Activated CD4-positive, alpha-beta T cell treated with anti-CD3 and anti-CD28 coated beads, Interleukin-2, amount 10 ng/mL, durations not matched to agents 7 days and 5 days (primary cell): ENCODE data around the gene MBD6. TPM values are rescaled to one million over a fixed set of nuclear protein-coding genes. Genes with fewer than 3 reads are reported as not detected.
A peak's percentile ranks its signal among the peaks of the same experiment; 100 is the strongest.
"Not testable (repeated sequence)": the region's sequence is repeated elsewhere in the genome, so short reads cannot be mapped to it uniquely, and the experiment has no call there.

Source experiments
- CTCF ChIA-PET: fragments of 350-600 bp; sonication (Branson Sonifier 250); formaldehyde crosslinking; loops from one replicate; lab custom pipeline; 2021; ENCODE audit warnings: antibody characterized with exemption; lab: Charles Lee
- POLR2A ChIA-PET: fragments of 350-600 bp; sonication (Branson Sonifier 250); formaldehyde crosslinking; loops from one replicate; lab custom pipeline; 2021; ENCODE audit warnings: antibody characterized with exemption; lab: Charles Lee
- DNase-seq: peaks from one replicate; pipeline ENCODE4 v3.0.0-alpha.2; 2020
- H3K27ac Mint-ChIP-seq: one replicate; pipeline ENCODE4 v1.8.0; 2021; ENCODE audit warnings: mild to moderate bottlenecking, moderate library complexity, mixed read lengths
- H3K27me3 Mint-ChIP-seq: one replicate; pipeline ENCODE4 v1.8.0; 2021; ENCODE audit warnings: mixed read lengths
- H3K36me3 Mint-ChIP-seq: one replicate; pipeline ENCODE4 v1.8.0; 2021; ENCODE audit warnings: low read depth, mixed read lengths
- H3K4me1 Mint-ChIP-seq: one replicate; pipeline ENCODE4 v1.8.0; 2021; ENCODE audit warnings: mixed read lengths
- H3K4me3 Mint-ChIP-seq: one replicate; pipeline ENCODE4 v1.8.0; 2021; ENCODE audit warnings: mild to moderate bottlenecking, moderate library complexity, mixed read lengths
- H3K9me3 Mint-ChIP-seq: one replicate; pipeline ENCODE4 v1.8.0; 2021; ENCODE audit warnings: mixed read lengths
- total RNA-seq, 2 experiments: library from RNA; stranded (reverse); gene quantifications; one replicate each; pipeline ENCODE4 v1.2.3, GENCODE V29; 2021

MBD6 gene
- total RNA-seq, 2 experiments from 2014 or later: 66.0 to 80.1 TPM

DNA sequence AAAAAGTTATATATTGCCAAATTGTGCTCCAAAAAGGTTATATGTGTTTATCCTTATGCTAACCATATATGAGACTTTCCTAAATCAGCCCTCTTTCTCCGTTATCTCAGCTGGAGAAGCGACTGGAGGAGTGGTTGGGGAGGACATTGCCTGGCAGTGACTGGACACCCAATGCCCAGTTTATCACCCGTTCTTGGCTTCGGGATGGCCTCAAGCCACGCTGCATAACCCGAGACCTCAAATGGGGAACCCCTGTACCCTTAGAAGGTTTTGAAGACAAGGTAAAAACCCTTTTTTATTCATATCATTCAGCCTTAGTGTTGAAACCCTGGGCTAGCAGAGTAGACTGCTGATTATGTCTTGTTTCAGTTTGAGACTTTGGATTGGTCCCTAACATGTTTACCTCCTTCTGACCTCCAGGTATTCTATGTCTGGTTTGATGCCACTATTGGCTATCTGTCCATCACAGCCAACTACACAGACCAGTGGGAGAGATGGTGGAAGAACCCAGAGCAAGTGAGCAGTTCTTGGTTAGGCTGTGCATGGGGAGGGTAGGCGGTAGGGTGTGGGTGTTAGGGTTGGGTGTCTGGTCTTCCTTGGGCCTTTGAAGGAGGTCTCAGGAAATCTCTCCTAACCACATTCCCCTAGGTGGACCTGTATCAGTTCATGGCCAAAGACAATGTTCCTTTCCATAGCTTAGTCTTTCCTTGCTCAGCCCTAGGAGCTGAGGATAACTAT is 10.9 kb upstream of the MBD6 start:
- Mint-ChIP-seq H3K27ac (no peak overlapping the region), H3K4me1 (peaks cover 3% of the 10 kb centered on the region), H3K36me3 (peaks cover 61% of the 10 kb centered on the region), H3K27me3 (no peaks in the 10 kb centered on the region), H3K9me3 (no peaks in the 10 kb centered on the region), H3K4me3 (no peak overlapping the region)
- DNase-seq: no peak
- ChIA-PET POLR2A (no interaction called here), CTCF (interaction anchor here (0.7 to 1.6 kb wide), 5 partner anchors 8 to 32 kb away, joined by 3 to 6 read pairs (median 3); no protein-coding TSS in a partner anchor)

- peak overlapping the region; percentile 15 for H3K27ac Mint-ChIP-seq
- no peak overlapping the region for H3K4me3 Mint-ChIP-seq
- H3K27me3 Mint-ChIP-seq: no peaks in the 10 kb centered on the region
- no peak for DNase-seq
- H3K9me3 Mint-ChIP-seq: no peaks in the 10 kb centered on the region
- ChIA-PET POLR2A (no interaction called here), CTCF (interaction anchor here (0.6 to 1.6 kb wide), 5 partner anchors 9 to 45 kb away, joined by 3 to 6 read pairs (median 3); no protein-coding TSS in a partner anchor)
- peaks cover 11% of the 10 kb centered on the region for H3K4me1 Mint-ChIP-seq
- peaks cover 70% of the 10 kb centered on the region for H3K36me3 Mint-ChIP-seq
Observed at GRCh38 chr12:57512665-57513064, 10.0 kb upstream of the MBD6 start.

DNA sequence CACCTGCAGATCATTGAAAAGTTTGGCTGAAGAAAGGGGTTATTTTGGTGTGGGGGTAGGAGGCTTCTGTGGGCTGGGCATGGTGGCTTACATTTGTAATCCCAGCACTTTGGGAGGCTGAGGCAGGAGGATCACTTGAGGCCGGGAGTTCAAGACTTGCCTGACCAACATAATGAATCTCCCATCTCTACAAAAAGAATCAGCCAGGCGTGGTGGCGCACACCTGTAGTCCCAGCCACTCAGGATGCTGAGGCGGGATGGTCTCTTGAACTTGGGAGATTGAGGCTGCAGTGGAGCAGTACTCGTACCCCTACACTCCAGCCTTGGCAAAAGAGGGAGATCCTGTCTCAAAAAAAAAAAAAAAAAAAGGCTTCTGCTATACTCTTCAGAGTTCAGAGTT is 9.4 kb upstream of the MBD6 start:
- no peak for DNase-seq
- H3K27ac Mint-ChIP-seq: no peak overlapping the region
- H3K27me3 Mint-ChIP-seq: no peaks in the 10 kb centered on the region
- no peak overlapping the region for H3K4me3 Mint-ChIP-seq
- no peaks in the 10 kb centered on the region for H3K9me3 Mint-ChIP-seq
- POLR2A ChIA-PET: no interaction called here
- CTCF ChIA-PET: interaction anchor here (1.6 kb wide), 1 partner anchor 16 kb away, joined by 3 read pairs; no protein-coding TSS in a partner anchor
- H3K36me3 Mint-ChIP-seq: peaks cover 71% of the 10 kb centered on the region
- peaks cover 15% of the 10 kb centered on the region for H3K4me1 Mint-ChIP-seq

- H3K27ac Mint-ChIP-seq, H3K27me3 Mint-ChIP-seq, POLR2A ChIA-PET, H3K4me3 Mint-ChIP-seq, DNase-seq, CTCF ChIA-PET, H3K9me3 Mint-ChIP-seq: not testable (repeated sequence)
- H3K36me3 Mint-ChIP-seq: peaks cover 71% of the 10 kb centered on the region
- peaks cover 18% of the 10 kb centered on the region for H3K4me1 Mint-ChIP-seq
Observed at GRCh38 chr12:57513677-57514076, 8.9 kb upstream of the MBD6 start.

DNA sequence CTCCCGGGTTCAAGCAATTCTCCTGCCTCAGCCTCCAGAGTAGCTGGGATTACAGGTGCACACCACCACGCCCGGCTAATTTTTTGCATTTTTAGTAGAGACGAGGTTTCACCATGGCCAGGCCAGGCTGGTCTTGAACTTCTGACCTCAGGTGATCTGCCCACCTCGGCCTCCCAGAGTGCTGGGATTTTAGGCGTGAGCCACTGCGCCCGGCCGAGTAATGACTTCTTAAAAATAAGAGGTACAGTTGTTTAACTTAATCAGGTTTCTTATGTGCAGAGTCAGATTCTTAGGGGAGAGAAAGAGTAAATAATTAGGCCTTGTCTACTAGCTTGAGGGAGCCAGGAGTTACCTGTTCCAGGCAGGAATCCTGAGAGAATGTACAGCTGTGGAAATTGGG is 8.4 kb upstream of the MBD6 start:
- DNase-seq, H3K4me3 Mint-ChIP-seq, POLR2A ChIA-PET, H3K9me3 Mint-ChIP-seq, H3K27me3 Mint-ChIP-seq: not testable (repeated sequence)
- peaks cover 23% of the 10 kb centered on the region for H3K4me1 Mint-ChIP-seq
- H3K27ac Mint-ChIP-seq: peak overlapping the region; percentile 47
- CTCF ChIA-PET: interaction anchor here (1.3 to 3.0 kb wide), 3 partner anchors 10 to 23 kb away, joined by 3 to 16 read pairs (median 4); no protein-coding TSS in a partner anchor
- peaks cover 72% of the 10 kb centered on the region for H3K36me3 Mint-ChIP-seq

DNA sequence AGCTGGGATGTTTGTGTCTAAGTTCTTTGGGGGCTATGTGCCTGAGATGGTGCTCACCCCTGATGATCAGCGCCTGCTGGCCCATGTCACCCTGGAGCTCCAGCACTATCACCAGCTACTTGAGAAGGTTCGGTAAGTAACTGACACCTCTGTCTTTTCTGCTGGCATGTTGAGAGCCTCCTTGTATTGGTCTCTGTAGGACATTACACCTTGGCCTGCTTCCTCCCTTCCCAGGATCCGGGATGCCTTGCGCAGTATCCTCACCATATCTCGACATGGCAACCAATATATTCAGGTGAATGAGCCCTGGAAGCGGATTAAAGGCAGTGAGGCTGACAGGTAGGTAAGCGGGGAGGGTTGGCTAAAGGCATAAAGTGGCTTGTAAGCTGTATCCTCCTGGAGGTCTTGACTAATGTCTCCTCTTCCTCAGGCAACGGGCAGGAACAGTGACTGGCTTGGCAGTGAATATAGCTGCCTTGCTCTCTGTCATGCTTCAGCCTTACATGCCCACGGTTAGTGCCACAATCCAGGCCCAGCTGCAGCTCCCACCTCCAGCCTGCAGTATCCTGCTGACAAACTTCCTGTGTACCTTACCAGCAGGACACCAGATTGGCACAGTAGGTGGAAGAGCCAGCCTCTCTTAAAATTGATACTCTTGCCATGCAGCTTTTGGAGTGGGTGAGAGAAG is 7.8 kb upstream of the MBD6 start:
- Mint-ChIP-seq H3K36me3 (peaks cover 70% of the 10 kb centered on the region), H3K27me3 (no peaks in the 10 kb centered on the region), H3K4me1 (peaks cover 26% of the 10 kb centered on the region), H3K4me3 (no peak overlapping the region), H3K9me3 (no peaks in the 10 kb centered on the region), H3K27ac (no peak overlapping the region)
- DNase-seq: no peak
- ChIA-PET CTCF (interaction anchor here (0.5 to 3.0 kb wide), 4 partner anchors 9 to 87 kb away, joined by 3 to 16 read pairs (median 4); no protein-coding TSS in a partner anchor), POLR2A (no interaction called here)

DNA sequence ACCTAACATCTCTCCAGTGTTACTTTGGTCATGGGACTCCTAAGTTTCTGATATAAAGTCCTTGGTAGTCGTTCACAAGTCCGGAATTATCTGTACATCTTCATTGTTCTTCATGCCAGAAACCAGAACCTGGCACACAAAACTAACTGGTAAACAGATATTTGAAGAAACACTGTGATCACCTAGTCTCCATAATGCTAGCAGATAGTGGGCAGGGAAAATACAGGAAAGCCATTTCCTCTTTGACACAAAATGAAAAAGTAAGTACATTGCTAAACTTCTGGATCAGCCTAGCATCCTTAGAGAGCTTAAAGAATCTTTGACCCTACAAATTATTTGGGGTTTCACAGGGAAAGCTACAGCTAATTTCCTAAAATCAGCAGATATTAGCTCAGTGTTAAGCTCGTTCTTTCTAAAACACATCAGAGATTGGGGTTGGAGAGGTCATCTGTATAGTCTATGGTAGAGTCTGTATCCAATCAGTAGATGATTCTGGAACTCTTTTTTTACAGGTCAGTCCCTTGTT is 7.2 kb upstream of the MBD6 start:
- ChIA-PET CTCF (interaction anchor here (0.7 to 3.0 kb wide), 6 partner anchors 8 to 33 kb away, joined by 3 to 16 read pairs (median 4); no protein-coding TSS in a partner anchor), POLR2A (no interaction called here)
- Mint-ChIP-seq H3K27me3 (no peaks in the 10 kb centered on the region), H3K9me3 (no peaks in the 10 kb centered on the region), H3K4me1 (peaks cover 26% of the 10 kb centered on the region), H3K36me3 (peaks cover 73% of the 10 kb centered on the region), H3K27ac (no peak overlapping the region), H3K4me3 (no peak overlapping the region)
- DNase-seq: no peak

DNA sequence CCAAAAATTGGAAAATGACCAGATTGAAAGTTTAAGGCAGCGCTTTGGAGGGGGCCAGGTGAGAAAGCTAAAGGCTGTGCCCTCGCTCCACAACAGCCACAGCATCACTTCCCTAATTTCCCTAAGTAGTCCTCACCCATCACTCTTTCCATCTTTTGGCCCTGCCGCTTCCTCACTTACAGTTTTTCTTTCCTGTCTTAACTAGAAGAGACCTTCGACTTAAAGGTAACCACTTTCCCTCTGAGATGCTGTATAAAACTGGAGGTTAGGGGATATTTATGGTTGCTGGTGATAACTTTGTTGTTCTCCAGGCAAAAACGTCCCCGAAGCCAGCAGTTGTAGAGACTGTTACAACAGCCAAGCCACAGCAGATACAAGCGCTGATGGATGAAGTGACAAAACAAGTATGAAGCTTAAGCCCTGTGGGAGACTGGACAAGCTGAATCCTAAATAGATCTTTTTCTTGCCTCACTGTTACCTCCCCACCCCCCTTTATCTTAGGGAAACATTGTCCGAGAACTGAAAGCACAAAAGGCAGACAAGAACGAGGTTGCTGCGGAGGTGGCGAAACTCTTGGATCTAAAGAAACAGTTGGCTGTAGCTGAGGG is 6.6 kb upstream of the MBD6 start:
- CTCF ChIA-PET: interaction anchor here (0.7 to 3.0 kb wide), 7 partner anchors 12 to 33 kb away, joined by 3 to 16 read pairs (median 4); no protein-coding TSS in a partner anchor
- Mint-ChIP-seq H3K36me3 (peaks cover 73% of the 10 kb centered on the region), H3K27ac (no peak overlapping the region)

GRCh38 chr12:57516617-57517153 is 5.9 kb upstream of the MBD6 start:
- no peaks in the 10 kb centered on the region for H3K27me3 Mint-ChIP-seq
- DNase-seq: no peak

More for the DNA sequence above, 6.6 kb upstream of the MBD6 start:
- DNase-seq: no peak
- Mint-ChIP-seq H3K9me3 (no peaks in the 10 kb centered on the region), H3K4me3 (no peak overlapping the region), H3K4me1 (peaks cover 29% of the 10 kb centered on the region), H3K27me3 (no peaks in the 10 kb centered on the region)
- POLR2A ChIA-PET: no interaction called here

DNA sequence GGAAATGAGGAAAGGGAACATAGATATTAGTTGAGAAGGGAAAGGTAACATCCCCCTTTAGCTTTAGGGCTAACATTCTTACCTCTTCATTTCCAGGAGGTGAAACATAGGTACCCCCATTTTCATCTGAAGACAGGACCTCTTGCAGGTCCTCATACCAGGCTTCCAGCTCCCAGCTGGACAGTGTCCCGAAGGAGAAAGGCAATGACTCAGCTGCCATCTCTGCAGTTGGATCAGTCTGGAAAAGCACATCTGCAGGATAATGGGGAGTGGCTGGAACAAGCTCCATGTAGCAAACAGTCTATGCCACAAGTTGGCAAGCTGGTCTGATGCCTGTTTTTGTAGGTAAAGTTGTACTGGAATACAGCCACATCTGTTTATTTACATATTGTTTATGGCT is 5.4 kb upstream of the MBD6 start:
- CTCF ChIA-PET: interaction anchor here (1.1 to 3.0 kb wide), 6 partner anchors 13 to 28 kb away, joined by 3 to 16 read pairs (median 4); no protein-coding TSS in a partner anchor

More at GRCh38 chr12:57516617-57517153, 5.9 kb upstream of the MBD6 start:
- H3K9me3 Mint-ChIP-seq: no peaks in the 10 kb centered on the region
- peak overlapping the region; percentile 50 for H3K27ac Mint-ChIP-seq
- H3K4me1 Mint-ChIP-seq: peaks cover 35% of the 10 kb centered on the region
- peaks cover 68% of the 10 kb centered on the region for H3K36me3 Mint-ChIP-seq
- CTCF ChIA-PET: interaction anchor here (1.0 to 3.0 kb wide), 6 partner anchors 12 to 34 kb away, joined by 3 to 16 read pairs (median 4); no protein-coding TSS in a partner anchor
- POLR2A ChIA-PET: interaction anchor here (0.6 kb wide), 1 partner anchor 29 kb away, joined by 3 read pairs; no protein-coding TSS in a partner anchor
- H3K4me3 Mint-ChIP-seq: no peak overlapping the region

DNA sequence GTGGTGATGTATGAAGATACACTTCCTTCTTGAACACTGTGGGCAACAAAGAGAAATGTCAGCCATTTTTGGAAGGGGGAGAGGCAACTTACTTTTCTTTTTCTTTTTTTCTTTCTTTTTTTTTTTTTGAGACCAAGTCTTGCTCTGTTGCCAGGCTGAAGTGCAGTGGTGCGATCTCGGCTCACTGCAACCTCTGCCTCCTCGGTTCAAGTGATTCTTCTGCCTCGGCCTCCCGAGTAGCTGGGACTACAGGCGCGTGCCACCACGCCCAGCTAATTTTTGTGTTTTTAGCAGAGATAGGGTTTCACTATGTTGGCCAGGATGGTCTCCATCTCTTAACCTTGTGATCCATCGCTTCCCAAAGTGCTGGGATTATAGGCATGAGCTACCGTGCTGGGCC is 4.9 kb upstream of the MBD6 start:
- CTCF ChIA-PET: interaction anchor here (1.5 to 2.5 kb wide), 2 partner anchors 13 to 16 kb away, joined by 3 to 7 read pairs; no protein-coding TSS in a partner anchor

More for the DNA sequence above, 5.4 kb upstream of the MBD6 start:
- Mint-ChIP-seq H3K9me3 (no peaks in the 10 kb centered on the region), H3K4me3 (no peak overlapping the region), H3K27me3 (no peaks in the 10 kb centered on the region), H3K4me1 (peaks cover 38% of the 10 kb centered on the region), H3K36me3 (peaks cover 64% of the 10 kb centered on the region), H3K27ac (peak overlapping the region; percentile 60)
- POLR2A ChIA-PET: interaction anchor here (0.6 kb wide), 1 partner anchor 28 kb away, joined by 3 read pairs; no protein-coding TSS in a partner anchor
- DNase-seq: no peak

More for the DNA sequence above, 4.9 kb upstream of the MBD6 start:
- H3K27me3 Mint-ChIP-seq, POLR2A ChIA-PET, H3K4me3 Mint-ChIP-seq, H3K9me3 Mint-ChIP-seq, DNase-seq: not testable (repeated sequence)
- H3K27ac Mint-ChIP-seq: peak overlapping the region; percentile 60
- H3K36me3 Mint-ChIP-seq: peaks cover 59% of the 10 kb centered on the region
- H3K4me1 Mint-ChIP-seq: peaks cover 40% of the 10 kb centered on the region
